GM10248 (cell line): ENCODE results near the gene NLRP11.
"Not testable (repeated sequence)": the region's sequence is repeated elsewhere in the genome, so short reads cannot be mapped to it uniquely, and the experiment has no call there.

ENCODE experiments used
- CTCF ChIA-PET: fragments of 300-600 bp; sonication (Branson Sonifier 250); formaldehyde crosslinking; extraction: SDS; loops from one replicate; lab custom pipeline; 2021; ENCODE audit warnings: antibody characterized with exemption; lab: Yijun Ruan, JAX
- POLR2A ChIA-PET: fragments of 350-650 bp; sonication (Branson Sonifier 250); formaldehyde crosslinking; extraction: SDS; loops from one replicate; lab custom pipeline; 2020; ENCODE audit warnings: antibody characterized with exemption; lab: Yijun Ruan, JAX
- DNase-seq: peaks from one replicate; pipeline ENCODE4 v3.0.0; 2012; ENCODE audit errors: extremely low spot score
- CTCF ChIP-seq: IDR thresholded peaks from 2 replicates; pipeline ENCODE4 v1.5.1; 2012; ENCODE audit warnings: mild to moderate bottlenecking, low read depth; ENCODE audit errors: extremely low read depth, missing control alignments, control extremely low read depth

Gene NLRP11

GRCh38 chr19:55766466-55766865 is 65.3 kb downstream of the NLRP11 start:
- TF ChIP-seq CTCF = no peak
- no peak for DNase-seq
- POLR2A ChIA-PET = no interaction called here
- CTCF ChIA-PET = no interaction called here

- CTCF ChIA-PET, POLR2A ChIA-PET: not testable (repeated sequence)
These were observed 73.0 kb downstream of the NLRP11 start, which contains the start of gene RFPL4A for GRCh38 chr19:55758797-55759196. RFPL4A (plus strand) TSS chr19:55759097; CDS start chr19:55761801, 2,704 bp downstream.

GRCh38 chr19:55756808-55757207 is 75.0 kb downstream of the NLRP11 start:
- DNase-seq, POLR2A ChIA-PET, CTCF ChIA-PET: not testable (repeated sequence)

More at GRCh38 chr19:55758797-55759196, 73.0 kb downstream of the NLRP11 start, which contains the start of gene RFPL4A:
- not testable (repeated sequence) for DNase-seq

- DNase-seq = no peak
- TF ChIP-seq CTCF = no peak
- CTCF ChIA-PET = no interaction called here
- POLR2A ChIA-PET = no interaction called here
These were observed 78.4 kb downstream of the NLRP11 start for GRCh38 chr19:55753401-55753800.

GRCh38 chr19:55750715-55751114 is 81.1 kb downstream of the NLRP11 start:
- POLR2A ChIA-PET = no interaction called here
- no peak for TF ChIP-seq CTCF
- CTCF ChIA-PET = no interaction called here
- no peak for DNase-seq

GRCh38 chr19:55738302-55738701 is 93.5 kb downstream of the NLRP11 start, which contains the start of gene NLRP9:
NLRP9 (minus strand) TSS chr19:55738402; CDS start chr19:55738374, 28 bp downstream.
- no peak for TF ChIP-seq CTCF
- DNase-seq = no peak
- CTCF ChIA-PET = no interaction called here
- POLR2A ChIA-PET = no interaction called here
